ENCODE results near the gene CTTN.

CTTN gene

GRCh38 chr11:70478166-70478890 lies 80.0 kb downstream of the CTTN start:
- DNase-seq, result no peak

- no peak for DNase-seq
Observed at GRCh38 chr11:70480711-70481110, 82.4 kb downstream of the CTTN start.

- DNase-seq, result no peak
Observed at GRCh38 chr11:70481625-70482528, 83.5 kb downstream of the CTTN start.

- no peak for DNase-seq
Observed at GRCh38 chr11:70482529-70482917, 84.2 kb downstream of the CTTN start.

- no peak for DNase-seq
Observed at GRCh38 chr11:70483077-70483861, 84.9 kb downstream of the CTTN start.

- no peak for DNase-seq
Observed at GRCh38 chr11:70483917-70484316, 85.6 kb downstream of the CTTN start.

- DNase-seq, result no peak
Observed at GRCh38 chr11:70485326-70486025, 87.1 kb downstream of the CTTN start.

GRCh38 chr11:70486026-70486415 lies 87.7 kb downstream of the CTTN start:
- no peak for DNase-seq
